Measurements from ENCODE around the gene FLVCR2. TPM values are rescaled to one million over a fixed set of nuclear protein-coding genes. Genes with fewer than 3 reads are reported as not detected.
A peak's percentile ranks its signal among the peaks of the same experiment; 100 is the strongest.

Gene FLVCR2
- total RNA-seq, 1 experiment from 2014 or later = 7.0 TPM

- DNase-seq (ENCODE audit: low read depth) = no peak
- in situ Hi-C loops (cut with HindIII; ENCODE audit: low pct_unique_long_range_greater_than_20kb, low sequenced_read_pairs) = no loop called here
These were observed 68.3 kb downstream of the FLVCR2 start for GRCh38 chr14:75646762-75647161.

DNA sequence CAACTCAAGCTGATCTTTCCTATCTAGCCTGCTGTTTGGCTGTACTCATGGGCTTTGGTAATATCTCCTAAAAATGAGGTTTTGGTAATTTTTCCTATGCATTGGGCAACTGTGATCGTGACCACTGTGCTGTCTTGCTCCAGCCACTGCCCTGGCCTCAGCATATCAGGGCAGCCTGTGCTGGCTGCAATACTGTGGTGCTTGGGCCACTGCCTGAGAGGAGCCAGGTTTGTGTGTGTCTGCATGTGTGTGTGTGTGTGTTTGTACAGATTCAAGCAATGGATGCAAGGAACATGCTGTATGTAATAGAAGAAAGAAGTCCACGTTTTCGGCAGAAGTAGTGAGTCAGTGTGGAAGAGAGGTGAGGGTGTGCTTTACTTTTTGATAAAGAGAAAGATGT is 69.2 kb downstream of the FLVCR2 start:
- no peak for DNase-seq (ENCODE audit: low read depth)
- in situ Hi-C loops (cut with HindIII; ENCODE audit: low pct_unique_long_range_greater_than_20kb, low sequenced_read_pairs) = no loop called here

- in situ Hi-C loops (cut with HindIII; ENCODE audit: low pct_unique_long_range_greater_than_20kb, low sequenced_read_pairs) = no loop called here
- DNase-seq (ENCODE audit: low read depth) = peak; percentile 93
These were observed 69.8 kb downstream of the FLVCR2 start for GRCh38 chr14:75648066-75648838.

GRCh38 chr14:75649337-75649736 is 70.9 kb downstream of the FLVCR2 start:
- in situ Hi-C loops (cut with HindIII; ENCODE audit: low pct_unique_long_range_greater_than_20kb, low sequenced_read_pairs) = no loop called here
- no peak for DNase-seq (ENCODE audit: low read depth)

DNA sequence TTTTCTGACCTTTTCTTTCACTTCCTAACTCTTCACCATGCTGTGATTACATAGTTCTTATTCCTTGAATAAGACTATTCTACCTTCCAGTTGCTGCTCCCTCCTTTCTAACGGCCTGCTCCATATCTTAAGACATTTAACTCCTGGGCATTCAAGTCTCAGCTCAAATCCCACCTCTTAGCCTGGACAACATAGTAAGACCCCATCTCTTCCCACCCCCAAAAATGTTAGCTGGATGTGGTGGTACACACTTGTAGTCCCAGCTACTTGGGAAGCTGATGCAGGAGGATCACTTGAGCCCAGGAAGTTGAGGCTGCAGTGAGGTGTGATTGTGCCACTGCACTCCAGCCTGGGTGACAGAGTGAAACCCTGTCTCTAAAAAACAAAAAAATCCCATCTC is 71.4 kb downstream of the FLVCR2 start:
- no peak for DNase-seq (ENCODE audit: low read depth)
- in situ Hi-C loops (cut with HindIII; ENCODE audit: low pct_unique_long_range_greater_than_20kb, low sequenced_read_pairs) = no loop called here

- in situ Hi-C loops (cut with HindIII; ENCODE audit: low pct_unique_long_range_greater_than_20kb, low sequenced_read_pairs) = no loop called here
- DNase-seq (ENCODE audit: low read depth) = peak; percentile 37
These were observed 72.0 kb downstream of the FLVCR2 start for GRCh38 chr14:75650253-75651058.

- DNase-seq (ENCODE audit: low read depth) = no peak
- in situ Hi-C loops (cut with HindIII; ENCODE audit: low pct_unique_long_range_greater_than_20kb, low sequenced_read_pairs) = no loop called here
These were observed 75.1 kb downstream of the FLVCR2 start for GRCh38 chr14:75653563-75653962.

DNA sequence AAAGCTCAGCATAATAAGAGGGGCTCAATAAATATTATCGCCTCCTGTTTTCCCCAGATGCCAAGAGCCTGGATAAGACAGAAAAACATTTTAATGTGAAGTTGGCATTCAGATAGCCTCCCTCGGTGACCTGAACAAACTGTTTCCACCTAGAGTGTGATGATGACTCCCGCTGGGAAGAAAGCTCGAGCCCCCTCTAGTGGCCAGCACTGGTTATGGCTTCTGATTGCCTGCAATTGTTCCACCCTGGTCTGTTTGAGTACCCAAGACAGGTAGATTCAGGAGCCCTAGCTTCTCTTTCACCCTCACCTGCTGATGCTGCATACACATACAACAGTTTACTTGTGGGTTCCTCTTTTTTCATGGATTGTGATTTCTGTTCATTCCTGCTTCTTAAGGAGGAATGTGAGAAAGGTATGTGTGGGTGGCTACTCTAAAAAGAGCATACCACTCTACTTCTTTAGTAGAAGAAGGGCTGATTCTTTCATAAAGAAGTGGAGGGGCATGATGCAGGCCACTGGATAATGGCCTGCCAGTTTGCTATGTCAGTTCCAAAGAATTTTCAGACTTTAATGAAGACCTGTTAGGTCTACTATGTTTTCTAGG is 75.8 kb downstream of the FLVCR2 start:
- peak; percentile 49 for DNase-seq (ENCODE audit: low read depth)
- in situ Hi-C loops (cut with HindIII; ENCODE audit: low pct_unique_long_range_greater_than_20kb, low sequenced_read_pairs) = no loop called here

DNA sequence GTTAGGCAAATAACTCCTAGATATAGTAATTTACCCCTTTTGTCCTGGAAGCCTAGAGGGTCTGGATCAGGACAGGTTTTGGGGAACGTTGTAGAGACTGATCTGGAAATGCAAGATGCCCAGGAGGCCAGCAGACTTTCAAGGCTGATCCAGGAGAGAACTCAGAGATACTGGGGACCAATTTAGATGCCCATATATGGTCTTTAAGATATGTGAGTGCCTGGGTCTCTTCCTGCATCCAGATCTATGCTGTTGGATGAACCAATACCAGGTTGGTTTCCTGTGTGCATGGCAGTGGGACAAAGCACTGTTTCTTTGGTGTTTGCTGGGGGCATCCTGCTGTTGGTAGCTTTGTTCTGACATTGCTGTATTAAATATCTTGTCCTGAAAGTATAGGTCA is 76.8 kb downstream of the FLVCR2 start:
- in situ Hi-C loops (cut with HindIII; ENCODE audit: low pct_unique_long_range_greater_than_20kb, low sequenced_read_pairs) = no loop called here
- DNase-seq (ENCODE audit: low read depth) = no peak

- in situ Hi-C loops (cut with HindIII; ENCODE audit: low pct_unique_long_range_greater_than_20kb, low sequenced_read_pairs) = no loop called here
- DNase-seq (ENCODE audit: low read depth) = no peak
These were observed 78.9 kb downstream of the FLVCR2 start for GRCh38 chr14:75657331-75657730.

GRCh38 chr14:75658957-75659356 is 80.5 kb downstream of the FLVCR2 start:
- in situ Hi-C loops (cut with HindIII; ENCODE audit: low pct_unique_long_range_greater_than_20kb, low sequenced_read_pairs) = no loop called here
- no peak for DNase-seq (ENCODE audit: low read depth)

DNA sequence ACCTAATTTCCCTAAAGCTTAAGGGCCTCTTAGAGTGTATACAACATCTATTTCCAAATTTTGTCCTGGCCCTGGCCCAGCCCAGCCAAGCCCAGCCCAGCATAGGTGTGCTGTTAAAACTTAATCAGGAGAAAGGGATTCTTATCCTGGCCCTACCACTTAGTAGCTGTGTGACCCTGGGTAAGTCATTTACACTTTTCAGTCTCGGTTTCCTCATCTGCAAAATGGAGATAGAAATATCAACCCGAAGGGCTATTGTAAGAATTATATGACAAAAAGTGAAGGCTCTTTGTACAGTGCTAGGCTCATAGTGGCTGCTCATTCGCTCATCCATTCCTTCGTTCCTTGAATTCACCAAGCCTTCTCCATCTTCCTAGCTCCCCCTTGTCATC is 81.8 kb downstream of the FLVCR2 start:
- no peak for DNase-seq (ENCODE audit: low read depth)
- in situ Hi-C loops (cut with HindIII; ENCODE audit: low pct_unique_long_range_greater_than_20kb, low sequenced_read_pairs) = no loop called here

DNA sequence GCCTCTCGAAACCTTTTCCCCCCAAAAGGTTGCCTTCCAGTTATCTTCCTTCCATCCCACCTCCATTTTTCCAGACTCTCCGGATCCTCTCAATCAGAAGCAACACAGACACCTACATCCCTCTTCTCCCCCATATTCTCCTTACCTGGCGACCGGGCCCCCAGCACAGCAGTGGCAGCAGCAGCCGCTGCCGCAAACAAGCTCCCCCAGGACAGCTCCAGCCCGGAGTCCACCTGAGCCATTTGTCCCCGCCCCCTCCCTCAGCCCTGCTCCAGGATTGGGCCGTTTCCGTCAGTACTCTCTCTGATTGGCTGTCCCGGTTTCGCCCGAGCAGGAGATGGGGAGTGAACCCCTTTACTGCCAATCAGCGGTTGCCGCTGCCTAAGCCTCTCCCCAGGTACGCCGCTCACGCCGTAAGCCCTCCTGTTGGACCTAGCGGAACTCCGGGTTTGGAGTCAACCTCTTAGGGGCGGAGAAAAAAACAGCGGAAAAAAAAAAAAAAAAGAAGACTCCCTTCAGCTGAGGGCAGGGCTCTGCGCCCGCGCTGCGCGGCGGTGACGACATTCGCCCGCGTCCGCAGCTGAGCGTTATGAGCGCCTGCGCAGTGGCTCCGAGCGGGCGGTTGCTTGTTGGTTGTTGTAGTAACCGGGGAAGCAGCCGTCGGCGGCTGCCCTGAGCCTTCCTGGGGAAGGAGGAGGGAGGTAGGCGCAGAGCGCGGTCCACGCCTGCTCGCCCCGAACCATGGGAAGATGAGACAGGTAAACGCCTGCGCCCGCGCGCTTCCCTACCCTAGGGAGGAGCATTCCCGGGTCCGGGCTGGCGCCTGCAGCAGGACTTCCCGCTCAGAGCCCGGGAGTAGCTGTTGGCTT is 82.4 kb downstream of the FLVCR2 start, which contains the start of the genes ERG28 and TTLL5:
Gene ERG28 (minus strand): TSS at position 247 of the 869 bp plus-strand sequence. CDS start 3,374 bp downstream, outside the sequence.
Gene TTLL5 (plus strand): TSS at position 617 of the 869 bp plus-strand sequence. CDS start 1,904 bp downstream, outside the sequence.
- DNase-seq (ENCODE audit: low read depth) = peak; percentile 100
- in situ Hi-C loops (cut with HindIII; ENCODE audit: low pct_unique_long_range_greater_than_20kb, low sequenced_read_pairs) = no loop called here

DNA sequence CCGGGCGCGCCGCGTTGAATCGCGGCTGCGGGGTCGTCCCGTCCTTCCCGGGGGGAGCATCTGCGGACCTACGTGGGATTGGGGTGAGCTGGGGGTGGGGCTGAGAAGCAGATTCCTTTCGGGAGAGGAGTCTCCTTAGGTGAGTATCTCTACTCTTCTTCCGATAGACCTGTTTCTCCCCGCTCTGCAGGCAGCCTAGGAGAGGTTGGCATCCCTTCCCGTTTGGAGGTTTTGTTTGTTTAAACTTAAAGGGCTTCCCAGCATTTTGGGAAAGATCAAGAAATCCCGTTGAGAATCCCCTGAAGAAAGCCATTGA is 83.0 kb downstream of the FLVCR2 start:
- DNase-seq (ENCODE audit: low read depth) = no peak
- in situ Hi-C loops (cut with HindIII; ENCODE audit: low pct_unique_long_range_greater_than_20kb, low sequenced_read_pairs) = no loop called here

DNA sequence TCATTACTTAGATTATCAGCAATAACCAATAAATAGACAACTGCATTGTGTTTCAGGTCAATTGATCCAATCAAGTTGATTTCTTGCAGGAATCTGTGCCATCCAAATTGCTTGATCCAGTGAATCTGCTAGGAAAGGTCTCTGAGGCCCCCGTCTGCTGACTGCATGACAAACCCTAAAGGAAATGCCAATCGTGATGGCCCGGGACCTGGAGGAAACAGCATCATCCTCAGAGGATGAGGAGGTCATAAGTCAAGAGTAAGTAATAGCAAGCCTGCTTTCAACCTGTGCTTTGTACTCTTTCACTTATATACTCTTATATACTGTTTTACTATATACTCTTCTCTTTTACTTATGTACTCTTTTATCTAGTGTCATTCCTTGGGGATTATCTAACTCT is 84.5 kb downstream of the FLVCR2 start:
- in situ Hi-C loops (cut with HindIII; ENCODE audit: low pct_unique_long_range_greater_than_20kb, low sequenced_read_pairs) = no loop called here
- DNase-seq (ENCODE audit: low read depth) = no peak

- no peak for DNase-seq (ENCODE audit: low read depth)
- in situ Hi-C loops (cut with HindIII; ENCODE audit: low pct_unique_long_range_greater_than_20kb, low sequenced_read_pairs) = no loop called here
These were observed 88.8 kb downstream of the FLVCR2 start for GRCh38 chr14:75667099-75667765.

DNA sequence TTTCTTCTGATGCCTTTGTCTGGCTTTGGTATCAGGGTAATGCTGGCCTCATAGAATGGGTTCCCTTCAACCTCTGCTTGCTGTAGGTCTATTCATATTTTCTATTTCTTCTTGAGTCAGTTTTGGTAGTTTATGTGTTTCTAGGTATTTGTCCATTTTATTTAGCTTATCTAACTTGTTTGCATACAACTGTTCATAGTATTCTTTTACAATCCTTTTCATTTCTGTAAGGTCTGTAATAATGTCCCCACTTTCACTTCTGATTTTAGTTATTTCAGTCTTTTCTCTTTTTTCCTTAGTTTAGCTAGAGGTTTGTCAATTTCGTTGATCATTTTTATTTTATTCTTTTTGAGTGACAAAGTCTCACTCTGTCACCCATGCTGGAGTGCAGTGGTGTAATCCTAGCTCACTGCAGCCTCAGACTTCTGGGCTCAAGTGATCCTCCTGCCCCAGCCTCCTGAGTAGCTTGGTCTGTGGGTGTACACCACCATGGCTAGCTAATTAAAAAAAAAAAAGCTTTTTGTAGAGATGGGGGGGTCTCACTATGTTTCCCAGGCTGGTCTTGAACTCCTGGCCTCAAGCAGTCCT is 94.3 kb downstream of the FLVCR2 start:
- no peak for DNase-seq (ENCODE audit: low read depth)
- in situ Hi-C loops (cut with HindIII; ENCODE audit: low pct_unique_long_range_greater_than_20kb, low sequenced_read_pairs) = no loop called here

All from Caki2 (cell line).